Right ventricle myocardium inferior (tissue), 1 donor: ENCODE data around the gene HOXC11. TPM values are rescaled to one million over a fixed set of nuclear protein-coding genes. Genes with fewer than 3 reads are reported as not detected.

Source experiments
- ATAC-seq: fragments of 200-7000 bp; cut with Tn5 transposase; one replicate; pipeline ENCODE4 v1.9.1; 2020; ENCODE audit warnings: mild to moderate bottlenecking, moderate library complexity
- DNase-seq: peaks from one replicate; pipeline ENCODE4 v3.0.0; 2021; ENCODE audit errors: missing footprints
- intact Hi-C: fragments of 100-400 bp; cut with DNase I; formaldehyde crosslinking; loops from one replicate; pipeline ENCODE4 v1.11.0; 2022
- microRNA-seq: library from miRNA; unstranded; fragments of <30 nt; microRNA quantifications from one replicate; pipeline ENCODE4 v1.2.0, GENCODE V29; 2020
- total RNA-seq: library from RNA; stranded (reverse); fragmentation: NEBNext Ultra II Directional; extraction: Animal tissue kit (Norgen Biotek cat#: 25700); gene quantifications from one replicate; pipeline ENCODE4 v1.2.1, GENCODE V29; 2021
- donor health status: DM: no; HTN: yes; CAD: no; lungs with severe emphysema.

The HOXC11 gene
- total RNA-seq, 1 donor from 2014 or later = not detected

- no peak for DNase-seq
Measured at GRCh38 chr12:54024581-54025305, 51.8 kb downstream of the HOXC11 start.

GRCh38 chr12:54025499-54026405 is 52.8 kb downstream of the HOXC11 start:
- DNase-seq = no peak
- intact Hi-C loops = no loop called here
- no peak for ATAC-seq

More at GRCh38 chr12:54024581-54025305, 51.8 kb downstream of the HOXC11 start:
- intact Hi-C loops = no loop called here
- no peak for ATAC-seq

- no peak for DNase-seq
Measured at GRCh38 chr12:54026640-54027441, 53.9 kb downstream of the HOXC11 start.

More at GRCh38 chr12:54026640-54027441, 53.9 kb downstream of the HOXC11 start:
- intact Hi-C loops = no loop called here
- ATAC-seq = no peak

Small RNA genes lying within 50 kb of the gene (microRNA-seq; reads per million reads assigned to microRNA genes)
- gene MIR196A2 = not detected

Other genes starting within 250 kb of the HOXC11 start
- gene CALCOCO1, start 245.7 kb upstream of the HOXC11 start, total RNA-seq = 186 TPM
- 1.7 TPM for gene CISTR, start 221.1 kb upstream of the HOXC11 start, total RNA-seq
- gene HOXC13, start 34.3 kb upstream of the HOXC11 start, total RNA-seq = not detected
- gene HOXC12, start 18.2 kb upstream of the HOXC11 start, total RNA-seq = not detected
- not detected for gene HOTAIR, start 1.8 kb downstream of the HOXC11 start, total RNA-seq
- not detected for gene HOXC10, start 12.0 kb downstream of the HOXC11 start, total RNA-seq
- gene HOXC9, start 27.0 kb downstream of the HOXC11 start, total RNA-seq = not detected
- gene HOXC8, start 35.9 kb downstream of the HOXC11 start, total RNA-seq = not detected
- gene HOXC6, start 55.3 kb downstream of the HOXC11 start, total RNA-seq = 0.41 TPM
- gene HOXC5, start 59.9 kb downstream of the HOXC11 start, total RNA-seq = not detected
- gene HOXC4, start 80.7 kb downstream of the HOXC11 start, total RNA-seq = not detected
- 17.6 TPM for gene SMUG1, start 215.9 kb downstream of the HOXC11 start, total RNA-seq